Urothelium cell line (cell line): Measurements from ENCODE around the gene SLC4A3.
A peak's percentile ranks its signal among the peaks of the same experiment; 100 is the strongest.
"Not testable (repeated sequence)": the region's sequence is repeated elsewhere in the genome, so short reads cannot be mapped to it uniquely, and the experiment has no call there.

Experiments
- DNase-seq: peaks from one replicate; pipeline ENCODE4 v3.0.0; 2011; ENCODE audit warnings: low spot score, mixed read lengths
- FAIRE-seq: peaks from 2 replicates; lab custom pipeline; 2011; peaks lifted over from hg19 to GRCh38; lab: Jason Lieb, UNC

Gene SLC4A3

DNA sequence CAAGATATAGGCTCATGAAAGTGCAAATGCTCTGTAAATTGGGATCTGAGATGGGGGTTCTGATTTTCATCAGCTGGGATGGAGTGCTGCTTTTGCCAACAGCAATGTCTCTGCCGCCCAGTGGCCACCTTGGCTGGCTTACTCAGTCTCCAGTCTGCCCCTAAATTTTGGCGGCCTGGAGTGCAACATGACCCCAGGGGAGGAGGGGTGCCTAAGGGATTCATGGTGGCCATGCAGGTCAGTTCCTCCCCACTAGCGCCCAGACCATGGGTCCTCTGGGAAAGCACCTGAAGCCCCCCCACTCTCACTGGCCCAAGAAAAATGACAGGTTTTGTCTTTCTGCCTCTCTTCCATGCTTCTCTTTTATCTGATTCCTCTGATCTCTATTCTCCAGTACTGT is 45.0 kb downstream of the SLC4A3 start:
- FAIRE-seq (no peak), DNase-seq (no peak)

DNA sequence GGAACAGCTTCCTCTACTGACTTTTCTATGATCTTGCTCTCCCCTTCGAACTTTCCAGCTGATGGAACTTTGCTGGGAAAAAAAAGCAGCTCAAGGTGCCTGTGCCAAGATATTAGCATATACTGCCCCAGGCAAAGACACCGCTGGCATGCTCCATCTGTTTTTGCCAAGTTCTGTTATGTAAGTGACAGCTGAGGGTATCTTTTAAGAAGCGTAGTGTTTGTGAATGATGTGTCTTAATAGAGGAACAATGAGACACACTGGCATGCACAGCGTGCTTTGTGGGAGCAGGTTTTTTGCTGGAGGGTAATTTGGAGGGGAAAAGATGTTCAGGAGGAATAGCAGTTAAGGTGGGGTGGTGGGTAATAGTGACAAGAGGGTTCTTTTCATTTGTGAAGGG is 47.8 kb downstream of the SLC4A3 start:
- FAIRE-seq = no peak
- DNase-seq = no peak

DNA sequence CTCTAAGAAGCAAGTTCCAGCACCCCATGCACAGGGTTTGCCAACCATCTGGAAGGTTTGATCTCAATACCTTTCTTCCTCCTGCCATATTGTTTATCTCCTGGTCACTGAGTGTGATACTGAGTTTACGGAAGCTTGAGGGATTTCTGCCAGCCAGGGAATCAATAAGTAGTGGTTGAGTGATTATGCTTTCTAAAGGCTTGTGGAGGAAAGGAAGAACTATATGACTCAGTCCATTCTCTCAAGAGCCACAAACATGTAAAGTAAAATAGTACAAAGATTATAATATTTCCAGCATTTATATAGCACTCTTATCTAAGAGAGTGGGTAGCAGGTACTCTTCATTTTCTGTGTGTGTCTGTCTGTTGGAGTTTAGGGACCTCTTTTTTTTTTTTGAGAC is 49.2 kb downstream of the SLC4A3 start:
- FAIRE-seq (no peak), DNase-seq (no peak)

DNA sequence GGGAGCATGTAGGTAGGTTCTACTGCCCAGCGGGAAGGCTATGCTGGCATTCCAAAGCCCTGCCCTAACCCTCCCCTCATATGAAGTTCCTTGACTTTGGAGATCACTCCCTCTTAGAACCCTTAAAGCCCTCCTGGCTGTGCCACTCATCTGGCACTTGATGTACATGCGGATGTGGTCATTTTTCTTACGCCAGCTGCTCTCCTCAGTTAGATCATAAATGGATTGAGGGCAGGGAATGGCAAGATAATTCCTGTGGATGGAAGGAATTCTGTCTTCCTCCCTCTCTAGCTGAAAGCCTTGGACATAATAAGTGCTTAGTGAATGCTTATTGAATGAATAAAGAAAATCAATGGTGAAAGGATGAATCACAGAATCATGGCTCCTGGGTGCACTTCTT is 51.6 kb downstream of the SLC4A3 start:
- DNase-seq (no peak), FAIRE-seq (no peak)

DNA sequence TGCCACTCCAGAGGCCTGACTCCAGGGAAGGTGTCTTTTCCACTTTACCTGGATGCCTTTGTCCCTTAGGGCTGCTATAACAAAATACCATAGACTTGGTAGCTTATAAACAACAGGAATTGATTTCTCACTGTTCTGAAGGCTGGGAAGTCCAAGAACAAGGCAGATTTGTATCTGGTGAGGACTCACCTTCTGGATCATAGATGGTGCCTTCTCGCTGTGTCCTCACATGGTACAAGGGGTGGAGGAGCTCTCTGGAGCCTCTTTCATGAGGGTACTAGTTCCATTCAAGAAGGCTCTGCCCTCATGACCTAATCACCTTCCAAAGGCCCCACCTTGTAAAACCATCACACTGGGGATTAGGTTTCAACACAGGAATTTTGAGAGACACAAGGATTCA is 52.1 kb downstream of the SLC4A3 start:
- FAIRE-seq (no peak), DNase-seq (no peak)

DNA sequence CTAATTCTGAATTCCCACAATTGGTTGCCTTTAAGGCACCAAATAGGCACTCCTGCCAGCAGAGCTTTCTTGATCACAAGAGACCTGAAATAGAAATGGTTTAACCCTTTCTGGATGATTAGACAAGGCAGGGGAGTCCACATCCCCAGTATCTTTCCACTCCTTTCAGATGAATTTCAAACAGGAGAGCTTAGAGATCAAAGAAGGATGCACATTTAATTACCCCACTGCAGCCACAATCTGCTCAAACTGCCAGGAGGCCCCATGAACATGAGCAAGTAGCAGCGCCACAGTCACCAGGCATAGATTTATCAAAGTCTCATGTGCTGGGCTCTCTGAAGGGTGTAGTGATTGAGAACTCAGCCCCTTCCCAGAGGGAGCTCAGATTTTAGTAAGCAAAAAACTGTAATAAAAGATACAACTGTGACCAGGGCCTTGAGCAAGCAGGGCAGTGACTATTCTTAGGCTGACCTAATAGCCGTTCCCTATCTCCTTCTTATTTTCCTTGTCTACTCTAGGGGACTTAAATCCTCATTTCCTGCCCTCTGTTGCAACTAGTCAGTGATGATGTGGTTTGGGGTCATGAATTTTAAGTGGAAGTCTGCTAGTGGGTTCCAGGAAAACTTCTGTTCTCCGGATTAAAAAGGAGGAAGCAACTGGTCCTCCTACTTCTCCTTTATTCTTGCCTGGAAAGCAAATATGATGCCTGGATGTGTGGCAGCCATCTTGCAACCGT is 53.7 kb downstream of the SLC4A3 start:
- DNase-seq = no peak
- FAIRE-seq = no peak

DNA sequence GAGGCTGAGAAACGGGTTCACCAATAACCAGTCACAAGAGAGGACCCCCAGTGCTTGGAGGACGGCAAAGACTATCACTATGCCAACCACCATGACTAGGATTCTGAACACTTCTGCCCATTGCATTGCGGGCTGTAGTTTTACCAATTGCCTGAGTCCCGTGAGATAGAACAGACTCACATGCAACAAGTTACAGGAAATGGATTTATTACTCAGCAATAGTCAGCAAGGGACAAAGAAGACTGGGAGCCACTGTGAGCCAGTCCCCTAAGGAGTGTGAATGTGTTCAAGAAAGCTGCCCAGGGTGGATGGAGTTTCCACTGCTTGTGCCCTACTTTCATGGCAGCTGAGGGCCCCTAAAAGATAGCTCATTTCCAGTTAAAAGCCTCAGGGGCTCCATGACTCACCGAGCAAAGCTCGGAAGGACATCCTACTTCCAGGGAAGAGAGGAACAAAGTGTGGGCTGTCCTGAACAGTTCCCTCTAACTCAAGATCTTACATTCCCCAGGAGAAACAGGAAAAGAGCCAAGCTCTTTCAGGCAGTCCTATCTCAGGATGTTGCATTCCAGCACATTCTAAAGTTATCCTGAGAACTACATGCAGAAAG is 54.4 kb downstream of the SLC4A3 start:
- FAIRE-seq = no peak
- DNase-seq = no peak

DNA sequence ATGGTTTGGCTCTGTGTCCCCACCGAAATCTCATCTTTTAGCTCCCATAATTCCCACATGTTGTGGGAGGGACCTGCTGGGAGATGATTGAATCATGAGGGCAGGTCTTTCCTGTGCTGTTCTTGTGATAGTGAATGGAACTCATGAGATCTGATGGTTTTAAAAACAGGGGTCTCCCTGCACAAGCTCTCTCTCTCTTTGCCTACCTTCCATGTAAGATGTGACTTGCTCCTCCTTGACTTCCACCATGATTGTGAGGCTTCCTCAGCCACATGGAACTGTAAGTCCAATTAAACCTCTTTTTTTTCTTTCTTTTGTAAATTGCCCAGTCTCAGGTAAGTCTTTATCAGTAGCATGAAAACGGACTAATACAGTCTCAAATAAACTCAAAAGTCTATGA is 56.0 kb downstream of the SLC4A3 start:
- not testable (repeated sequence) for FAIRE-seq, DNase-seq

DNA sequence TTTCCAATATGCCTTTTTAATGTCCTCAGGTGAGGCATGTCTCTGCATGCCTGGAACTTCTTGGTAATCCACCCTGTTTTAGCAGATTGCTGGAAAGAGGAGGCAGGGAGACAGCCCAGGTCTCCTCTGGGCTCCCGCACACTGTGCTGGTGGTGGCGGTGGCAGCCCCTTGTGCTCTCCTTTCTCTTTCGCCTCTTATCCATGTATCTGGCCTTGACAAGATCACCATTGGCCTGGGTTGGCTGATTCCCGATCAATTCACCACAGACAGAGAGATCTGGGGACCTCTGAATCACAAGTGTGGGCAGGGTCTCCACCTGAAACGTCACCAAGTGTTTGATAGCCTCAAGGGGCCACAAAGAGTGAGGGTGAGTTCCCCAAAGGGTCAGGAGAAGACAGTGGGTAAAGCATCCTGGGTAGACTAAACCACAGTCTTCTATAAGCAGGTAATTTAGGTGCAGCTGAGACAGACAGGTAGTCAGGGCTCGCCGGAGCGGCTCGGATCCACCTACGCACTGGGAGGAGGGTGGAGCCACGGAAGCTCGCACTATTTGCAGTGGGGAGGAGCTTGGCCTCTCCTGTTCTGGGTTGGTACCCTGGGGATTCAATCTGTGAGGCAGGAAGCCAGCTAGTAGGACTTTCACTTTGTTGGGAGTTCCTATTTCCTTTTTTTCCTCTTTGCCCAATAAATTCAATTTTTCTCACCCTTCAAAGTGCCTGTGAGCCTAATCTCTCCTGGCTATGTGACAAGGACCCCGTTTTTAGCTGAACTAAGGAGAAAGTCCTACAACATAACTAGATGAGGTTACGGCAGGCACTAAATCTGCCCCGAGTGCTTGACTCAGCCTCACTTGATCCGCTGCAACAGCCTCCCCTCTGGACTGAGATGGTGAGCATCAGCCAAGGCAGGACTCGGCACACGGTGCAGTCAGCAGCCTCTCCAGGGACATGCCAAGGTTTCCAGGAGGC is 57.6 kb downstream of the SLC4A3 start:
- no peak for FAIRE-seq
- peak; percentile 86 for DNase-seq

DNA sequence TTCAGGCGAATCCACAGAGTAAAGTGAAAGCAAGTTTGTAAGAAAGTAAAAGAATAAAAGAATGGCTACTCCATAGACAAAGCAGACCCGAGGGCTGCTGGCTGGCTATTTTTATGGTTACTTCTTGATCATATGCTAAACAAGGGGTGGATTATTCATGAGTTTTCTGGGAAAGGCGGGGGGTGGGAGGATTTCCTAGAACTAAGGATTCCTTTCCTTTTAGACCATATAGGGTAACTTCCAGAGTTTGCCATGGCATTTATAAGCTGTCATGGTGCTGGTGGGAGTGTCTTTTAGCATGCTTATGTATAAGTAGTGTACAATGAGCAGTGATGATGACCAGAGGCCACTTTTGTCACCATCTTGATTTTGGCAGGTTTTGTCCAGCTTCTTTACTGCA is 59.8 kb downstream of the SLC4A3 start:
- FAIRE-seq = no peak
- no peak for DNase-seq

DNA sequence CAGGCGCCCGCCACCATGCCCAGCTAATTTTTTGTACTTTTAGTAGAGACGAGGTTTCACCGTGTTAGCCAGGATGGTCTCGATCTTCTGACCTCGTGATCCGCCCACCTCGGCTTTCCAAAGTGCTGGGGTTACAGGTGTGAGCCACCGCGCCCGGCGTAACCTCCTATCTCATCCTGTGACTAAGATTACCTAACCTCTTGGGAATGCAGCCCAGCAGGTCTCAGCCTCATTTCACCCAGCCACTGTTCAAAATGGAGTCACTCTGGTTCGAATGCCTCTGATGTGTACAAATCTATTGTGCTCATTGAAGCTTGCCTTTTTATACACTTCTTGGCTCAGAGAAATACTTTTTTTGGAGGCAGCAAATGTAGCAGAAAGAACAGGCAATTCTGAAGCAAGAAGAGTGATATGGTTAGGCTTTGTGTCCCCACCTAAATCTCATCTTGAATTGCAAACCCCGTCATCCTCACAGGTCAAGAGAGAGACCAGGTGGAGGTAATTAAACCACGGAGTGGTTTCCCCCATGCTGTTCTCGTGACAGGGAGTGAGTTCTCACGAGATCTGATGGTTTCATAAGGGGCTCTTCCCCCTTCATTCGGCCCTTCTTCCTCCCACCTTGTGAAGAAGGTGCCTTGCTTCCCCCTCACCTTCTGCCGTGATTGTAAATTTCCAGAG is 60.6 kb downstream of the SLC4A3 start:
- no peak for FAIRE-seq

DNA sequence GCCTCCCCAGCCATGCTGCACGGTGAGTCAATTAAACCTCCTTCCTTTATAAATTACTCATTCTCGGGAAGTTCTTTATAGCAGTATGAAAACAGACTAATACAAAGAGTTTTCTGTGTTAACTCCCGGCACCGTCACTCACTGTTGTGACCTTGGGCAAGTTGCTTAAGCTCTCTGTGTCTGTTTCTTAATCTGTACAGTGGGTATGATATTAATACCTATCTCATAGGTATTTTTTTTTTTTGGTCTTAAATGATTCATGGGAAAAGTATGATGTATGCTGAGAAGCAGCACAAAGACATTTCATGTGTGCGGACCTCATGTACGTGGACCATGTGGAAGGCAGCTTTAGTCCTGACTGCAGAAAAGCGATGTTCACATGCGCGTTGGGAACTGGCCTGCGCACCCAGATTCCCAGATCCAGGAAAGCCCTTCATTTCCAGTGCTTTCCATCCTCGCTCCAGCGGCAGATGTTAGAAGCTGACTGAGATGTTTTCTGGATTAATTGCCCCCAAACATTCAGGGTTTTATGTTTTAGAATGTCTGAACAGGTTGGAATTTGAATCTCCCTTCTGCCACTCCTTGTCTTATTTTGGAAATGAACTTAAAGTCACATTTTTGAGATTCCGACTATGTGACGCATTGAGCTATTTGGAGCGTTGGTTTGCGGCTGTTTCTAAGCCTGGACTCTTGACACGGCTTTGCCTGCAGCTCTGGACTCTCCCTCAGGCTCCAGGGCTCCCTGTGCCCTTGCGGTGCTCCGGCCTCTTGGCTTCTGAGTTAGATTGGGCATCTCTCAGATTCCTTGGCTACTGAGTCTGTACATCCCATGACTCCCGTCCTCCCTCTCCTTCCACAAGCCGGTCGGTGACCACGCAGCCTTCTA is 61.4 kb downstream of the SLC4A3 start:
- DNase-seq (peak; percentile 76), FAIRE-seq (peak; percentile 59)

More for the DNA sequence above, 60.6 kb downstream of the SLC4A3 start:
- DNase-seq = peak; percentile 17

DNA sequence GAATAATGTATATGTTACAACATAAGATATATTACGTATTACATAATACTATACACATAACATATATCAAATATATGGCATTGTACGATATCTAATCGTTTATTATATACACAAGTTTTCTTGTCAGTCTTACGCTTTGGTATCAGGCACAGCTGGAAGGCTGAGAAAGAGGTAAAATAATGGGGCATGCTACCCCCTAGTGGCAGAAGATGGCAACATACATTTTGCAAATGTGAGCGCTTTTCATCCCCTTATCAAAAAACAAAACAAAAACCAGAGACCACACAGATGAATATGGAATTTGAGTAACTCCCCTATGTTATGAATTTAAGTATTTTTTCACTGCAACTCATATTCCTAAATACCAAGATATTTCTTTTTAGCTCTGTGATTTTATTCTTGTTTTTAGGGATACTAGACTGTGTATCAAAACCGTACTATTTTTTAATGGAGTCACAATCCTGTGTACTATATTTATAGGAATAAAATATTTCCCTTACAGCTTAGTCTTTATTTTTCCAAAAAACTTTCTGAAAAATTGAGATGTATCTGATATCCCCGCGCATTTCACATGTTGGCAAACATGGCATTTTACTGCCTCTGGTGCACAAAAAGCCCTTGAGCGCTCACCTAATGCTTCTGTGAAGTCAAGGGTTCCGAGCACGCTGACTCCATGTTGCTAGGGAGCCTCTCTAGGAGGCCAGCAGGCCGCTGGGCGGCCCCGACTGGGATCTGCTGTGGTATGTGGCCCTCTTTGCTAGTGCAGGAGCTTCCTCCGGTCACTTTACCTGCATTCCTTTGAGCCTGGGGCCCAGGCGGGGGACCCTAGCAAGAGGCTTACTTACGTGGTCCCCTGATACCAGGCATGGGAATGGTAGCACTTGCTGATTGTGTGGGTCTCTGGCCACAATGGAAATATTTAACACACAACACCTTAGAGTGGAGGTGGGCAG is 62.5 kb downstream of the SLC4A3 start:
- DNase-seq (peak; percentile 55), FAIRE-seq (no peak)

DNA sequence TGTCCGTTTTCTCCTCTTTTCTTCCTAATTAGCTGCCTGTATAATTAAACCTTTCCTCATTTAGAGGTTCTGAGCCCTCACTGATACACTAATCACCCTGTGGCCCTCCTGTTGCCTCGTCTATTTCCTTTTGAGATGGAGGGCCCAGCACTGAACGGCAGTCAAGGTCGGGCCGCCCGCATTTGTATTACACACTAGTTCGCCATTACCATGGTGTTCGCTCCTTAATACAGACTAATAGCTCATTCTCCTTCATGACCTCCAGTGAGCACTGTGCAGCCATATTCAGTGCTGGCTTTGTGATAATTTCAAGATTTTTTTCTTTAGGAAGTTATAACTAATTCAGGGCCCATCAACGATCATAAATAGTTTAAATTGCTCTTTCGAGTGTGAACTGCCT is 64.1 kb downstream of the SLC4A3 start:
- DNase-seq (no peak), FAIRE-seq (no peak)
